GM18520 (cell line): Measurements from ENCODE around the gene MICU2.

Source experiments
- ATAC-seq: cut with Tn5 transposase; IDR thresholded peaks from one replicate; pipeline ENCODE4 v1.9.1; 2021; ENCODE audit not compliant: unreplicated experiment

Gene MICU2

GRCh38 chr13:21548577-21548976 lies 55.4 kb downstream of the MICU2 start:
- ATAC-seq, result no peak

- ATAC-seq, result no peak
Observed at GRCh38 chr13:21546372-21546771, 57.6 kb downstream of the MICU2 start.

- ATAC-seq, result no peak
Observed at GRCh38 chr13:21544515-21544914, 59.5 kb downstream of the MICU2 start.

GRCh38 chr13:21542563-21542962 lies 61.4 kb downstream of the MICU2 start:
- no peak for ATAC-seq

GRCh38 chr13:21541980-21542379 lies 62.0 kb downstream of the MICU2 start:
- no peak for ATAC-seq

GRCh38 chr13:21541271-21541670 lies 62.7 kb downstream of the MICU2 start:
- ATAC-seq, result no peak

GRCh38 chr13:21539687-21540086 lies 64.3 kb downstream of the MICU2 start:
- no peak for ATAC-seq

- no peak for ATAC-seq
Observed at GRCh38 chr13:21538753-21539152, 65.2 kb downstream of the MICU2 start.

GRCh38 chr13:21538280-21538679 lies 65.7 kb downstream of the MICU2 start:
- no peak for ATAC-seq

- ATAC-seq, result no peak
Observed at GRCh38 chr13:21537105-21537504, 66.9 kb downstream of the MICU2 start.

- no peak for ATAC-seq
Observed at GRCh38 chr13:21534760-21535159, 69.2 kb downstream of the MICU2 start.

GRCh38 chr13:21531455-21531854 lies 72.5 kb downstream of the MICU2 start:
- ATAC-seq, result no peak

- ATAC-seq, result no peak
Observed at GRCh38 chr13:21530656-21531055, 73.3 kb downstream of the MICU2 start.

GRCh38 chr13:21529146-21529893 lies 74.7 kb downstream of the MICU2 start:
- ATAC-seq, result no peak

GRCh38 chr13:21528616-21529015 lies 75.4 kb downstream of the MICU2 start:
- no peak for ATAC-seq

- ATAC-seq, result no peak
Observed at GRCh38 chr13:21526707-21527540, 77.0 kb downstream of the MICU2 start.

GRCh38 chr13:21522847-21523246 lies 81.1 kb downstream of the MICU2 start:
- no peak for ATAC-seq

- no peak for ATAC-seq
Observed at GRCh38 chr13:21522130-21522529, 81.8 kb downstream of the MICU2 start.

- ATAC-seq, result no peak
Observed at GRCh38 chr13:21518617-21519144, 85.3 kb downstream of the MICU2 start.

GRCh38 chr13:21517576-21517975 lies 86.4 kb downstream of the MICU2 start:
- ATAC-seq, result no peak

GRCh38 chr13:21516805-21517204 lies 87.2 kb downstream of the MICU2 start:
- no peak for ATAC-seq

GRCh38 chr13:21511849-21512248 lies 92.1 kb downstream of the MICU2 start:
- ATAC-seq, result no peak
